HuH-7.5 (cell line): ENCODE results near the gene MPHOSPH6.
"Not testable (repeated sequence)": the region's sequence is repeated elsewhere in the genome, so short reads cannot be mapped to it uniquely, and the experiment has no call there.

ENCODE experiments used
- DNase-seq: peaks from one replicate; pipeline ENCODE4 v3.0.0; 2011; ENCODE audit warnings: low spot score

MPHOSPH6 gene

GRCh38 chr16:82169861-82170845 lies at the start of gene MPHOSPH6:
Gene MPHOSPH6 (minus strand): TSS chr16:82170224. CDS start chr16:82170175, 49 bp downstream.
- peak; percentile 80 for DNase-seq

- no peak for DNase-seq
Measured at GRCh38 chr16:82219298-82219697, 49.3 kb upstream of the MPHOSPH6 start.

GRCh38 chr16:82209314-82209713 lies 39.3 kb upstream of the MPHOSPH6 start:
- not testable (repeated sequence) for DNase-seq

DNA sequence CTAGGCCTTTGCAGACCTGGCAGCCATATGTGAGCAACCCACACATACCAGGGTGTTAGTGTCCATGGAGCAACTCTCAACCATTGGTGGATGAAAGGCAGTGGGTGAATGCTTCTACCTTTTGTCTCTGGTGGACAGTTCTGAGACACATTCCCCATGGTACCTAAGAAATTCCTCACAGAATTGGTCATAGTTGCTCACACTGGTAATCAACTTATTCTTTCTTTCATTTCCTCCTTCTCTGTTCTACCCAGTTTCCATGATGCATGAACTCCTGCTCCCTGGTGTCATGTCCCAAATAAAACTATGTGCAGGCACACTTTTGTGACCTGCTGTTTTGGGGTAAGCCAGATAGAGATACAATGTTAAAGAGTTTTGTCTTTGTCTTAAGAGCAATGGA lies 33.2 kb upstream of the MPHOSPH6 start:
- DNase-seq: no peak

DNA sequence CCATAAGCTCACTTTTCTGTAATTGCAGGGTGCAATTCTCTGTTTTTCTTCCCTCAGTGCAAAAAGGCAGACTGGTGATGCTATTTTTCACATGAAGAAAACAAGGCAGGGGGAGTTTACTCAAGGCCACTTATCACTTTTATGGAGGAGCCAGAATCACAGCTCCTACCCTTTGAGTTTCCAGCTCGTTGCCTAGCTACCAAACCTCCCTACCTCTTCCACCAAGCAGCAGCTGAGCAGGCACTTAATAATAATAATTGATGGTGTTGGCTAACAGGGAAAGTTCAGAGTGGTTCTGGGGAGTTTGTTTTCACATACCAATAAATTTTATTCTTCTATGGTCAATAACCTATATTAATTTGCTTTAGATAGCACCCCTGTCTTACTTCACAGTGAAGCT lies 31.9 kb upstream of the MPHOSPH6 start:
- no peak for DNase-seq

GRCh38 chr16:82201351-82201750 lies 31.3 kb upstream of the MPHOSPH6 start:
- no peak for DNase-seq

DNA sequence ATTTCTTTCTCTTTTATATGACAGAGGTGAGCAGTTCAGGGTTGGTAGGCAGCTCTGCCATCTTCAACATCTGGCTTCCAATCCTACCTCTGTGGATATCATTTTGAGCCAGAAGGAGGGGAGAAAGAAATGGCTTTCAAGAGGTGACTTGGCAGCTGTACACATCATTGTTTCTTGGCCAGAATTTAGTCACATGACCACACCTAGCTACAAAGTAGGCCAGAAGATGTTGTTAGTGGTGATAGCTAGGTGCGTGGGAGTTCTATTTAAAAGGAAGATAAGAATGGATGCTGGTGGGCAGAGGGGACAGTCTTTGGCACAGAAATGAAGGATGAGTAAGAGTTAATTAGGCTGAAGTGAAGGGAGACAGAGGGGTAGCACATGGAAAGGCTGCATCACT lies 29.2 kb upstream of the MPHOSPH6 start:
- DNase-seq: no peak

GRCh38 chr16:82197540-82198240 lies 27.7 kb upstream of the MPHOSPH6 start:
- no peak for DNase-seq

GRCh38 chr16:82195917-82196494 lies 26.0 kb upstream of the MPHOSPH6 start:
- DNase-seq: peak; percentile 35

- DNase-seq: no peak
Measured at GRCh38 chr16:82194086-82194485, 24.1 kb upstream of the MPHOSPH6 start.

GRCh38 chr16:82192665-82193064 lies 22.6 kb upstream of the MPHOSPH6 start:
- no peak for DNase-seq

- DNase-seq: no peak
Measured at GRCh38 chr16:82190386-82190785, 20.4 kb upstream of the MPHOSPH6 start.

- no peak for DNase-seq
Measured at GRCh38 chr16:82187829-82188228, 17.8 kb upstream of the MPHOSPH6 start.

GRCh38 chr16:82185012-82185411 lies 15.0 kb upstream of the MPHOSPH6 start:
- no peak for DNase-seq

GRCh38 chr16:82184213-82184612 lies 14.2 kb upstream of the MPHOSPH6 start:
- no peak for DNase-seq

DNA sequence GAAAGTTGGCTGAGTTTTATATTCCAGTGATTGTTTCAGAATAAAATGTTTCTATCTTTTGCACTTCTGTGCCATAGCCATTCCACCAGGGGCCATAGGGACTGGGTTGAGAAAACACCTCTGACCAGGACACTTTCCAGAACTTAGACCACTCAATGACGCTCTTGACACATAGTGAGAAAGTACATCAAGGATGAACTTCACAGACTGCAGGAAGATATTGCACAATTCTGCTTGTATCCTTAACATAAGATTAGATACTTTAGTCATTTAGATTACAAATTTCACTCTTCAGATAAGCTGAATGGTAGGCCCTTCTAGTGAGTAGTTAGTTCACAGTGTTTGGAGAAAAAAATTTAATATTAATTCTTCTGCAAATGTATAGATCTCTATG lies 13.0 kb upstream of the MPHOSPH6 start:
- no peak for DNase-seq

DNA sequence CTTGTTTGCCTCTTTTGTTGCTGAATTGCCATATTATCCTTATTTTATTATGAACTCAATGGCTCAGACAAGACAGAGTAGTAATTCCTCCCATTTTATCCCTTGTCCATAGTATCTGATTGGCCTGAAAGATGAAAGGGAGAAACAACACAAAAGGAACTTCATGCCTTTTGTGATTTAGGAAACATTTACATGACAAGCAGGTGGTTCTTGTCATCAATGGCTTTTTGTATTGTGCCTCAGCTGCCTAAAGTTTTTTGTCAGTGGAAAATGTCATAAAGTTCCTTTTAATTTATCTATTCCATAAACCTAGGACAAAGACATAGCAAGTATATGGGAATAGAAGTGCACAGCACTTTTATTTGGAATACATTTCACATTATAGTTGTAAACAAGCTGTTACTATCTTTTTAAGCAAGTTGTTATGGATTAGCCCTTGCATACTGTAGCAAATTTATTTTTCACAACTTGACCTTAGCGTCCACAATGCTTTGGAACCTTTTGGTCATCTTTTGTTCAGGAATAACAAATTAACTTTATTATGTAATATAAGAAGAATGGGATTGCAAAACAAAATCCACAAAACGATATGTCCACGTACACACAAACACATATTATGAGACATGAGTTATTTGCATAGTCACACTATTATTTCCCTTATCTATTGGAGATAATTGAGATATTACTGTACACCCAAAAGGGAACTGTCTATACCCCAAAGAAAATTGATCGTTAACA lies 12.4 kb upstream of the MPHOSPH6 start:
- no peak for DNase-seq

GRCh38 chr16:82181461-82182185 lies 11.6 kb upstream of the MPHOSPH6 start:
- no peak for DNase-seq

DNA sequence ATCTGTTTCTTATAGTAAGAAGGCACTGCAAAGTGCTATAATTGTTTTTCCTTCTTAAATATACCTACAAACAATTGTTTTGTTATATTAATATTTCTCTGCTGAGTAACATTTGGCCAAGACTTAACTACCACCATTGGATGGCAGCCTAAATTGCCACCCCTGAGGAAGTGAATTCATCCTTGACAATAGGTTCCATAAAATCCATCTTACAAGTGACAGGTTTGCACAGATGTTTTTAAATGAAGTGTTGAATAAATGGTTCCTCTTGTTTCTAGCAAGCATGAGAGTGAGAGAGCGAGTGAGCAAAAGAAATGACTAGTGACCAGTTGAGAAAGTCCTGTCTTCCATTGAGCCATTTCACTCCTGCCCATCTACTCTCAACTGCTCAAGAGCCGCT lies 8.3 kb upstream of the MPHOSPH6 start:
- no peak for DNase-seq

GRCh38 chr16:82177555-82177954 lies 7.5 kb upstream of the MPHOSPH6 start:
- DNase-seq: no peak

DNA sequence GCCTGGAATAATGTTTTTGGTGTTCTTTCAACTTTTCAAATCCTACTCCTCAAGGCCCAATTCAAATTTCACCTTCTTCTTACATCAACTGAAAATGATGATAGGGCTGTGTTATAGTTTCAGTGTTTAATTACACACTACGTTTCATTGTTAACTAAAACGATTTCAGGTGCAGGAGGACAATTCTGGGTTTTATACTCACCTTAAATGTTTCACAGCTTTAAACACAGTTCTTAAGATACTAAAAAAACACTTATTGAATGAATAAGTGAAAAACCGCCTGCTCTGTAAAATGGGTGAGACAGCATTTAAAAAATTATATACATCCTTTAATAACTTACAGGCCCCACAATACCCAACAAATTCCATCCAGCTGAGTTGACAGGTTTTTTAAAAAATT lies 6.2 kb upstream of the MPHOSPH6 start:
- no peak for DNase-seq
